GM18519 (cell line): ENCODE data around the gene C10orf67.
A peak's percentile ranks its signal among the peaks of the same experiment; 100 is the strongest.
"Not testable (repeated sequence)": the region's sequence is repeated elsewhere in the genome, so short reads cannot be mapped to it uniquely, and the experiment has no call there.

Experiments
- ATAC-seq: cut with Tn5 transposase; IDR thresholded peaks from one replicate; pipeline ENCODE4 v1.9.1; 2021; ENCODE audit warnings: mild to moderate bottlenecking, moderate library complexity; ENCODE audit not compliant: unreplicated experiment, low FRiP score

Gene C10orf67

DNA sequence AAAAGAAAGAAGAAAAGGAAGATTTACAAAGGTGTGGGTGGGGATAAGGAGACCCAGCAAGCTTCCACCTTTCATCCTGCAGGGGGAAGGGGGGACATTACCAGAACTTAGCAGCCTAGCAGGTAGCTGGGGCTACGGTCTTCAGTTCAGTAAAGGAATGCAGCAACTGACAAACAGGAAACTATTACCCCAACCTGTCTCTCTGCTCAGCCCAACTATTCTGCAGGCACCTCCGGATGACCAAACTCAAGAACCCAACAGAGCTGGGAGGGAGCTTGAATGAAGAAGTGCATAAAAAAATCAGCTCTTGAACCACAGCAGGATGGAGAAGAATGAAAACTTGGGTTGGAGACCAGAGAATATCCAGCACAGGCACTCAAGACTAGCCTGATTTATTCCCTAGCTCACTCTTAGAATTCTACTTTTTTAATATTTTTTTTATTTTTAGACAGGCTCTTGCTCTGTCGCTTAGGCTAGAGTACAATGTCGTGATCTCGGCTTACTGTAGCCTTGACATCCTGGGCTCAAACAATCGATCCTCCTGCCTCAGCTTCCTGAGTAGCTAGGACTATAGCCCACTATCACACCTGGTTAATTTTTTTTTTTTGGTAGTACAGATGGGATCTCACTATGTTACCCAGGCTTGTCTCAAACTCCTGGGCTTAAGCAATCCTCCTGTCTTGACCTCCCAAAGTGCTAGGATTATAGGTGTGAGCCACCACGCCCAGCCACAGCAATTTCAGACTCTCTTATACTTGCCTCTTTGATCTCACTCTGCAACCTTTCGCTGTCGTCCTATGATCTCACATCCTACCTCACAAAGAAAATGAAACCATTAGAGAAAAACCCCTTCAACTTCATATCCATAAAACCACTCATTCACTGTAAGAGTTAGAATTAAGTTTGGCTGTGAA lies 18.5 kb upstream of the C10orf67 start:
- ATAC-seq: peak; percentile 42

DNA sequence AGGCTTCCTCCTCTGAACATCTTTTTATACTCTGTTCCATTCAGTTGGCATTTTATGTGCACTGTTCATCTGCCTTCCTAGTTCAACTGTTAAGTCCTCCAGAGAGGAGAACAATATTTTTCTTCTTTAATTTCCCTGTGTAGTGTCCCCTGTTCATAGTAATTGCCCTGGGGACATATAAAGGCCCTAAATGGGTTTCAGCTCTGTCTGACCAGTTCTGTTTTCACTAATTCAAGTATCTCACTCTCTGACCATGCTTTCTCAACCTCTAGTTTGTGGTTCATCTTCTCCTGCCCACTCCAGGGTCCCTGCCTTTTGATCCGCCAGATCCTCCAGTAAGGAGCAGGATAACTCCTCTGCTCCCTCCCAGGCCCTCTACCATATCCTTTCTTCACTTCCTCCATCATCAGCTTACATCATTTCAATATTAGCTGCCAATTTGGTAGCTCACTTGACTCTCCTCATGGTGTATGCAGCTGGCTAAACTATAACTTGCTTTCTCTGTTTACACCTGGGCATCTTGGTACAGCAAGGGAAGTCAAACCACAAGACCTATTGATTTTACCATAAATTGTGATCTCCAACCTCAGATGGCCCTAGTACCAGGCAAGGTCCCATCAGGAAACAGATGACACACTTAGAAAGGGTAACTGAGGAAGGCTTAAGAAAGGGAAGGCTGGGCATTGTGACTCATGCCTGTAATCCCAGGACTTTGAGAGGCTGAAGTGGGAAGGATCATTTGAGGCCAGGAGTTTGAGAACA lies 17.7 kb upstream of the C10orf67 start:
- ATAC-seq: no peak

DNA sequence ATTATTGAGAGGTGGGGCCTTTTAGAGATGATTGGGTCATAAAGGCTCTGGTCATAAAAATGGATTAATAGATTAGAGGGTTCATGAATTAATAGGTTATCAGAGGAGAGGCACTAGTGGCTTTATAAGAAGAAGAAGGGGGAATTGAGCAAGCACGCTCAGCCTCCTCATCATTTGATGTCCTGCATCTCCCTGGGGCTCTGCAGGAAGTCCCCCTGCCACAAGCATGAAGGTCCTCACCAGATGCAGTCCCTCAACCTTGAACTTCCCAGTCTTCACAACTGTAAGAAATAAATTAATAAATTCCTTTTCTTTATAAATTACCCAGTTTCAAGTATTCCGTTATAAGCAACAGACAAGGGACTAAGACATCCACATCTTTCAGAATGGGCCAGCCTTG lies 17.1 kb upstream of the C10orf67 start:
- no peak for ATAC-seq

DNA sequence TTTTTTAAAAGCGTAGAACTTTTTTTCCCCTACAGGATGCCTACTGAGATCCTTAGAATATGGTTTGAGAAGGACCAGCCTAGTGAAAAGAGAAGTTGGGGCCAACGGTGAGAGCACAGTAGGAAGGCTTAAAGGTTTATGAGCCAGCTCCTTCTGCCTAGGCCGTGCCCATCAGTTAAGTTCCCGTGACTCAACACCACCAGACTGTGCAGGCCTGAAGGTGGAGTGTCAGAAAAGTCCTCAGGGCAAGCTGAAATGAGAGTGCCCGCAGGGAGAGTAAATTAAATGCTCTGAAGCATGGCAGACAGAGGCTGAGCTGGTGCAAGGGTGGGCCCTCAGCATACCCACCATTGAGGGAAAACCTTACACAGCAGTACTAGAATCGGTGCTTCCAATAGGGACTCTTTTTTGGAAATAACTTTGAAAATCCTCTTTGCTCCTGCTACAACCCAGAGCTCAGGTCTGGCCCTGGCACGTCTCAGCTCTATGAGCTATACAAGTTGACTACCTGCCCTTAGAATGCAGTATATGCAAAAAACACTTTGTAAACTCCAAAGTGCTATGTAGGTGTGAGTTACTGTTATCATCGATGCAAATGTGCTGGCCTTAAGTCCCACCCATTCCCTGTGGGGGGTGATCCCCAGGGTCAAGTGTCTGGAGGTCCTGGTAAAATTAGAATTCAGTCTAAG lies 15.2 kb upstream of the C10orf67 start:
- no peak for ATAC-seq

DNA sequence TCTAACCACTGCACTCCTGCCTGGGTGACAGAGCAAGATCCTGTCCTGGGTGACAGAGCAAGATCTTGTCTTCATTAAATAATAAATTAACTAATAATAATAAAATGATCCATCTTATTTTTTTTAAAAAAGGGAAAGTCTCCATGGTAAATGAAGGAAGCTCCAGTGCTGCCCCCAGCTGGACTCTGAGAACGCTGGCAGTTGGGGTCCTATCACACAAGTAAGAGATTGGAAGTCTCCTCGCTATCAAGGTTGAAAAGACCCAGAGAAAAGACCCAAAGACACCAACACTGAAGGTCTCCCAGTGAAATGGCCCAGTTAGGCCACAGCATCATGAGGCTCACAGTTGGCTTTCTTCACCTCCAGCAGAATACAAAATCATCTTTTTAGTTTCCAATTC lies 13.8 kb upstream of the C10orf67 start:
- ATAC-seq: no peak

DNA sequence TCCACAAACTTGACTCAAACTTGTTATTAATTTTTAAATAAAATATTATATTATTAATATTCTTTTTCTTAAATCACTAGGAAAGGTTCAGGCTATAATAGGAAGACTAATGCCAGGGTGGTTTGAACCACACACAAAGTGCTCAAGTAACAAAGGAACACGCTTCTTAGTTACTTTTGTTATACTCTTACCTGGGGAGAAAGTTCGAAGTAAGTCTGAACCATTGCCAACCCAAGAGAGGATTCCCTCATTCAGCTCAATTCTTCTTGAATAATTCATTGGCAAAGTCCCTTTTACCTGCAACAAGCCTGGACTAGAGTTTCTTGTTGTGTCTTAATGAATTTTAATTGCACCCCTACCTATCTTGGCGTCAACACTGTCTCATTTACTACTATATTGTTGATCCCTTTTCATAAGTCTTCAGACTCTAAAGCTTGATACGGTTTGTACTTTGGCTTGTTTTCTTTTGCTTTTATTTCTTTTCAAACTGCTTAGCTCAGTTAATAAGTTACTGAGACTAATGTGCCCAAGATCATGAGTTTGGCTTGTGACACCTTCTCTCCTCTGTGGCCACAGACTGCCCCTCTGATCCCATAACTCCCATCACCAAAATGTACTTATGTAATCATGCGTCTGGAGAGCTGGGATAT lies 10.2 kb upstream of the C10orf67 start:
- ATAC-seq: no peak

DNA sequence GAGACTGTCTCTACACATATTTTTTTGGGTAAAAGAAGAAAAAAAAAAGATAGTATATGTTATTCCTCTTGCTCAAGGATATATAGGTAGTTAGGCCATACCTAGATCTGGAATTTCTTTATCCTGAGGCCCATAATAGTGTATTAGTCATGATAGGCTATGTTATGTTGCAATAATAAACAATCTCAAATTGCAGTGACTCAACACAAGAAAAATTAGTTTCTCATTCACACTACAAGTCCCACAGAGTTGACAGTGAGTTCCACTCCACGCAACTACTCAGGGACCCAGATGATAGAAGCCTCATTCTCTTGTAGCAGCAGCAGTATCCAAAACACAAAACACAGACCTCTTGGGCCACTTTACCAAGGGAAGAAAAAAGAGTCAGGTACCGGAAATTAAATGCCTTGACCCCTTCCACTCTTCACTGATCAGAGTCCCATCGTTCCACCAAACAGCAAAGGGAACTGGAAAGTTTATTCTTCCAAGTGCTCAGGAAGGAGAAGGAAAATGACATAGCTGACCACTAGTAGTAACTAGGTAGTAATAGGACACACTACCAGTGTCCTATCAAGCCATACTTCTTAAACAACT lies 7.4 kb upstream of the C10orf67 start:
- no peak for ATAC-seq

DNA sequence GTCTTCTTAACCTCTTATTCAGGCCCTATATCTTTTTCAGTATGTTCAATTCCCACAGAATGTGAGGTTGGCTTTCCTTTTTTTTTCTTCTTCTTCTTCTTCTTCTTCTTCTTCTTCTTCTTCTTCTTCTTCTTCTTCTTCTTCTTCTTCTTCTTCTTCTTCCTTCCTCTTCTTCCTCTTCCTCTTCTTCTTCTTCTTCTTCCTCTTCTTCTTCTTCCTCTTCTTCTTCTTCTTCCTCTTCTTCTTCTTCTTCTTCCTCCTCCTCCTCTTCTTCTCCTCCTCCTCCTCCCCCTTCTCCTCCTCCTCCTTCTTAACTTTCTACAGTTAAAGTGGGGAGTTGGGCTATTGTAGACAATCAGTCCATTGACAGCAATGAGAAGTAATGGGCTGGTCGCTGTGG lies 6.1 kb upstream of the C10orf67 start:
- not testable (repeated sequence) for ATAC-seq

DNA sequence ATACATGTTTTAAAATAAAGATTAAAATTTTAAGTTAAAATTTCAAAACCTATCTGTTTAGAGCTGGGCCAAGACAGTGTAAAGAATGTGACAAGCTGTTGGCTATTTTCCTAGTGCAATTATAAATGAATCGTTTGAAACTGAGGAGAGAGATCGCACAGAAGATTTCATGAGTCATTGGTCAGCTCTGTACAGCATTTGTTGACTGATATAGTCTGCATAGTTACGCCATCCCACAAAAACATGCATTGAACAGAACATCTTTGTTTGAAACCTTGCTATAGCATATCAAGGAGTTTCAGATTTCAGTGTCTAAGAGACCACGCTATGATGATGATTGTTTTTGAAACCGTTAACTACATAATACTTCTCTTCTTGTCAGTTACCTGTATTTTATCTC lies 1.3 kb upstream of the C10orf67 start:
- no peak for ATAC-seq

DNA sequence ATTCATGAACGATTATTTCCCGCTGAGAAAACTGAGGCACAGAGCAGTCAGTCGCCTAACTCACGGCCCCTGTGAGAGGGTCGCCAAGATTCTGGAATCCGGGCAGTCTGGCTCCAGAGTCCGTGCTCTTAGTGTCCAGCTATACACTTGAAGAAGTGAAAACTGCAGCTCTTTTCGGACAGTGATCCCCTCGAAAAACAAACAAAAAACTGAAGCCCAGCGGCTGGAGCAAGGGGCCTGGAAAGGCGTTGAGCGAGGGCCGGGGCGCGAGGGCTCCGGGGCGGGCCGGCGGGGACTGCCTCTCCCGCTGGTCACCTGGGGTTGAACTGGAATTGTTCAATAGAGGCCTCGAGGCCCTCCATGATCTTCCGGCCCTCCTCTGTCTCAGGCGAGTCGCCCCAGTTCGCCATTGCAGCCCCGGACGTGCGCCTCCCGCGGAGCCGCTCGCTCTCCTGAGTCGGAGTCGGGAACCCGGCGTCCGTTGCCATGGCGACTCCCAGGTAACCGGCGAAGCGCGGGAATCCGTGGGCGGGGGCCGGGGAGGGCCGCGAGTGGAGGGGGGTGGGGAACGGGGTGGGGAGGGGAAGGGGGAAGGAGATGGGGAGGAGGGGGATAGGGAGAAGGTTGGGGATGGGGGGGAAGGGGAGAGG lies 881 bp downstream of the C10orf67 start:
- ATAC-seq: no peak

DNA sequence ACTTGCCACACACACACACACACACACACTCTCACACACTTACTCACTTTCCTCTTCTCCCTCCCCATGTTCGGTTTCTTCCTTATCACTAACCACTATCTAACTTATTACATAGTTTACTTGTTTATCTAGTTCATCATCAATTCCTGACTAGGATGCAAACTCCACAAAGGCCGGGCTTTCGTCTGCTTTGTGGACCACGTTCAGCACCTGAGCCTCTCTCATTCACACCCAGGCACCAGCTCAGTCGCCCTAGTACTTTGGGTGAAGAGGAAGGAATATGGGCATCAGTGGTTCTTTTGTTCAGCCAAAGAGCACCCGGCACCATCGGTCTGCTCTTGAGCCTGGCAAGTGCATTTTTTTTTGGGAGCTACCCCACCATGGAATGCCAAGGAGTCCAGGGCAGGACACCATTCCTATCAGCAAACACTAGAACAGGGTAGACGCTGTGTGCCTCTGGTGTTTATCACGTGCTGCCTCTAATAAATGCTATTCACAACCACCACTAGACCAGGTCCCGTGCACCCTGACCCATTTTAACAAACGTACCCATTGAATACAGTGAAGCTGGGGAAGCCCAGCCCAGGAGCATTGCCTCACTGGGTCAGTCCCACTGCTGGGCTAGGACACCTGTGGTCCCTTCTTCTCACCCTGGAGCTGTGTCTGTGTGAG lies 2.2 kb downstream of the C10orf67 start:
- no peak for ATAC-seq

DNA sequence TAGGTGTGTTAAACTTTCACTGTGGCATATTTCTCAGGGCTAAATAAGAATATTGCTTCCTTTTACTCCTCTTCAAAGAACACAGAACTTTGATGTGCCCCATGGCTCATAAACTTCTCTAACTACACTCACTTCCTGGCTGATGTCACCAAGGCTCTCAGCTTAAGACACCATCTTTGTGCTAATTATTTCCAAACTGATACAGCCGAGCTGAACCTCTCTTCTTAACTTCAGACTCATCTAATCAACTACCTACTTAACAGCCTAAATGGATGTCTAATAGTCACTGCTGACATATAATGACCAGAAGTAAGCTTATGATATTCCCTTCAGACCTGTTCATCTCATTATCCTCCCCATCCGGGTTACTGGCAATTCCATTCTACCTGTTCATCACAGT lies 3.6 kb downstream of the C10orf67 start:
- no peak for ATAC-seq

DNA sequence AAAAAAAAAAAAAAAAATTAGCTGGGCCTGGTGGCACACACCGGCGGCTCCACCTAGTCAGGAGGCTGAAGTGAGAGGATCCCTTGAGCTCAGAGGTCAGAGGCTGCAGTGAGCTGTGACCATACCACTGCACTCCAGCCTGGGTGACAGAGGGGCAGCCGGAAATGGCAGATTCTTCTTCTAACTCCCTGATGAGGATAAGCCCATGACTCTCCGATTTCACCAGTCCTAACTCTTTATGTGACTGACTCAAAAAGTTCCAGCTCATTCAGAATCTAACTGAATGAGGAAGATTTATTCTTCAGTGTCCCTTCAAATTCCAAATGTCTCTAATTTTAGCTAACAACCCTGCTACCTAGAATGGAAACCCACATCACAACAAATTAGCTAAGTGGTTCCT lies 4.2 kb downstream of the C10orf67 start:
- ATAC-seq: no peak

DNA sequence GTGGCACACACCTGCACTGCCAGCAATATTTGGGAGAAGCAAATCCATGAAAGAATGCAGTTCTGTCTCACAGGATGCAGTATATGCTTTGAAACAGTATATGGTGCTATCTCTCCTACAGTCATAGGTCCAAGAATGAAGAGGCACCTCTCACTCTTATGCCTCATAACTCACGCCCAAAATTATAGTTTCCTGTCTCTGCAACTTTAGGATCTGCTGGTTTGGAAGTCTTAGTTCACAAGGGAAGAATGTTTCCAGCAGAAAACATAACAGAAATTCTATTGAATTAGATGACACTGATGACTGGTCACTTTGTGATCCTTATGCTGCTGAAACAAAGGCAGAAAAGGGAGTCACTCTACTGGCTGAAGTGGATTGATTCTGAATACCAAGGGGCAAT lies 5.7 kb downstream of the C10orf67 start:
- no peak for ATAC-seq

DNA sequence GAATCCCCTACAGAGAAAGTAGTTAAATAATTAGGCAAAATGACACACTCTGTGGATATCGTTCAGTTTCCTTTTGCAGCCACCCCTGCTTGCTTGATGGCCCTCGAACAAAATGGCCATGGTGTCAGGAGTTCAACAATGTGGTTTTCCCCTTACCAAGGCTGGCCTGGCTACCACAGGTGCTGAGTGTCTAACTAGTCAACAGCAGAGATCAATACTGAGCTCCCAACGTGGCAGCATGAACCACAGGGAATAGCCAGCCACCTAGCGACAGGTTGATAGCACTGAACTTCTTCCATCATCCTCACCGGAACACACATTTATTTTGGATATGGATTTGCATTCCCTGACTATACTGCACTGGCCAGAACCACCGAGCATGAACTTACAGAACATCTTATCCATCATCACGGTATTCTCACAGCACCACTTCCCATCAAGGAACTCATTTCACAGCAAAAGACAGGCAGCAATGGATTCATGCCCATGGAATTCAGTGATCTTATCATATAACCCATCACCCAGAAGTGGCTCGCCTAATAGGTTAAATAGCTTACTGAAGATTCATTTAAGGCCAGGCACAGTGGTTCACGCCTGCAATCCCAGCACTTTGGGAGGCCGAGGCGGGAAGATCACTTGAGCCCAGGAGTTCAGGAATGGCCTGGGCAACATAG lies 6.3 kb downstream of the C10orf67 start:
- ATAC-seq: no peak

DNA sequence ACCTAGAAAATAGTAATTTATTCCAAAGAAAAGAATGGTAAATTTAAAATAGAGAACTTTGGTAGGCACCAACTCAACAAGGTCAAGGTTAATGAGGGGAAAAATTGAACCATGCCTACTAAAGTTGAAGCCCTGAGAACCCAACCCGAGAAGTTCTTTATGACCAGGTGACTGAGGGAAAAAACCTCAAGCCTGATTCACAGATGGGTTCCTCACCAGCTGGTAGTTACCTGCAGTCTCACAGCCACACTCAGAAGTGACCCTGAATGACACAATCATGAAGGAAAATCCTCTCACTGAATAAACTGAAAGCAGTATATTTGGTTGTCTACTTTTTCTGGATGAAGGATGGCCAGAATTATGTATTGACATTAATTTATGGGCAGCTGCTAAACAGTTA lies 7.0 kb downstream of the C10orf67 start:
- ATAC-seq: no peak

DNA sequence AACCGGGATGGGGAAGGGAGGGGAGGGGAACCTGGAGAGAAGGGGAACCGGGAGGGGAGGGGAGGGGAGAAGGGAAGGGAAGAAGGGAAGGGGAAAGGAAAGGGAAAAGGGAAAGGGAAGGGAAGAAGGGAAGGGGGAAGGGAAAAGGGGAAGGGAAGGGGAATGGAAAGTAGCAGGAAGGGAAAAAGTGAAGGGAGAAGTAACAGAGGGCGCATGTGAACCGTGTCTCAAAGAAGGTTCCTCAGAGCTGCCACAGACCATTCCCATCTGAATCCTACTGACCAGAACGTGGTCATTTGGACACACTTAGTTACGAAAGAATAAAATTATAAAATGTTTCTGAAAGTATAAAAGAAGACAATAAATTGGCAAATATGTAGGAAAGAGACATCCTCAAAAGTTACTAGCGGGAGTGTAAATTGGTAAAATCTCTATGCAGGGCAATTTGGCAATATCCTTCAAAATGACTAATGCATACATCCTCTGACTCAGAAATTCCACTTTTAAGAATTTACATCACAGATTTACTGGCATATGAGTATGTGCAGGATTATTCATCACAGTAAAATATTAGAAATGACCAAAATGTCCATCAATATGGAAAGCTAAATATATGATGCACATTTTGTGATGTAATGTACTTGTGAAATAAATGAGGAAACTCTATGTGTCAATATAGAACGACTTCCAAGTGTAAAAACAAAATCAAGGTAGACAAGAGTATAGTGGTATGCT lies 12.9 kb downstream of the C10orf67 start:
- no peak for ATAC-seq

DNA sequence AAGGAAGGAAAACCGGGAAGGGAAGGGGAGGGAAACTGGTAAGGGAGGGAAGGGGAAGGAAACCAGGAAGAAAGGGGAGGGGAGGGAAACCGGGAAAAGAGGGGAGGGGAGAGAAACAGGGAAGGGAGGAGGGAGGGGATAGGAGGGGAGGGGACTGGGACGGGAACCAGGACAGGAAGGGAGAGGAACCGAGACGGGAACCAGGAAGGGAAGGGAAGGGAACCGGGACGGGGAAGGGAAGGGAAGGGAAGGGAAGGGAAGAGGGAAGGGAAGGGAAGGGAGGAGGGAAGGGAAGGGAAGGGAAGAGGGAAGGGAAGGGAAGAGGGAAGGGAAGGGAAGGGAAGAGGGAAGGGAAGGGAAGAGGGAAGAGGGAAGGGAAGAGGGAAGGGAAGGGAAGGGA lies 13.6 kb downstream of the C10orf67 start:
- ATAC-seq: no peak
